T-helper 9 cell (primary cell): ENCODE measurements around the gene DCDC2C.

ENCODE experiments used
- DNase-seq: peaks from one replicate; pipeline ENCODE4 v3.0.0-alpha.2; 2020

DCDC2C gene

DNA sequence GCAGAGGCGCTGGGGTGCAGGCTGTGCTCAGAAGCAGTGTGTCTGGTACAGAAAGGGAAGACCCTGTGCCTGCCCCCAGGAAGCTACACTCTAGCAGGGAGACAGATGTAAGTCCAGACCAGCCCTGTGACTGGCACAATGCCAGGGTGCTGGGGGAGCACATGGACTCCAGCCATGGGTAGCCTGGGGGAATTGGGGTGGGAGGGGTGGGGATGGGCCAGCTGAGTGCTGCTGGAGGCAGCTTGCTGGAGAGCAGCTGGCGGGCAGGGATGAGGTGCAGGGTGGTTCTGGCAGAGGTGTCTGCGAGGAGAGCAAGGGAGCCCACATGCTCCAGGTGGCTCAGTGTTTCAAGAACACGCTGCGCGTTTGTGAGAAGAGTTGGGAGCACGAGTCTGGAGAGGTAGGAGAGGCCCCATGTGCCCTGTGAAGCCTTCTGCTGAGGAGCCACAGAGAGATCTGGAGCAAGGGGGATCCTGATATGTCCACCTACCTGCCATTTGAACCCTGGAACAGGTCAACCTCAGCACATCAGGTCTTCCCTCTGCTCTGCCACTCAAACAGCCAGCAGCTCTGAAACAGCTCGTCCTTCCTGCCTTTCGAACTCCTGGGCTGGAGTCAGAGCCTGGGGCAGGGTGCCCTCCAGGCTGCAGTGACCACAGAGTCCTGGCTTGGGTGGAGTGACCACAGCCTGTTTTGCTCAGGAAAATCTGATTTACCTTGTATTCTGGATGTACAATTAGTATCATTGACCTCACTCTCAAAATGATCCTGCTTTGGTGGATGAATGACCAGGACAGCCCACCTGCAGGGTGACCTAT, 30.3 kb upstream of the DCDC2C start:
- DNase-seq, result no peak

GRCh38 chr2:3674066-3674845, 29.1 kb upstream of the DCDC2C start:
- no peak for DNase-seq

- DNase-seq, result no peak
These were observed 27.7 kb upstream of the DCDC2C start for GRCh38 chr2:3675687-3676086.

DNA sequence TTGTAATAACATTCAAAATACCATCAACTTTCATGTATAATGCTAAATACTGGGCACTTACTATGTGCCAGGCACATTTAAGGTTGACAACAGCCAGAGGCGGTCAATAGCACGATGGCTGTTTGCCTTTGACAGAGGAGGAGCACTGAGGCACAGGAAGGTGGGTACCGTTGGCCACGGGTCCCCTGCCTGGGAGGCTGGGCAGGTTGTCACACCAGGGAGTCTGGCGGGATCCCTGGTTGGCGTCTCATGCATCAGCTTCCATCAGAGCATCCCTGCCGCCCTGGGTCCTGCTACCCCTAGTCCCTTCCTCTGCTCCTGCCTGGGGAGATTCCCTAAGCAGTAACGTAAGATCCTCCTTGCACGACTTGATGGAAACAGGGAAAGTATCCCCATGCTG, 25.9 kb upstream of the DCDC2C start:
- no peak for DNase-seq

DNA sequence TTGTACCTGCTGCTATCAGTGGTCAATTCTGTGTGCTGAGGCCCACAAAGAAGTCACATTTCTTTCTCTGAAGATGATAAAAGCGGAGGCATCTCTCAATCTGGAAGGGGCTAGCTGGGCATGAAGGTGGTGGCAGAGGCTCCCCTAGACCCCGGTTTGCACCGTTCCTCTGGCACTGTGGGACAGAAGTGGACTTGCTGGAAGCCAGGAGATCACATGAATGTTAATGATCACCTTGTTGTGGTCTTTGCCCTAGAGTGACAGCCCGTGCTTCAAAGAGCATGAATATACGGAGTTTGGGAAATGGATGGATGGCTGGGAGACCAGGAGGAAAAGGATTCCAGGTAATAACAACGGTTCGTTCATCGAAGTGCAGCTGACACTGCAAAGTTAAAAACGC, 25.2 kb upstream of the DCDC2C start:
- DNase-seq, result no peak

DNA sequence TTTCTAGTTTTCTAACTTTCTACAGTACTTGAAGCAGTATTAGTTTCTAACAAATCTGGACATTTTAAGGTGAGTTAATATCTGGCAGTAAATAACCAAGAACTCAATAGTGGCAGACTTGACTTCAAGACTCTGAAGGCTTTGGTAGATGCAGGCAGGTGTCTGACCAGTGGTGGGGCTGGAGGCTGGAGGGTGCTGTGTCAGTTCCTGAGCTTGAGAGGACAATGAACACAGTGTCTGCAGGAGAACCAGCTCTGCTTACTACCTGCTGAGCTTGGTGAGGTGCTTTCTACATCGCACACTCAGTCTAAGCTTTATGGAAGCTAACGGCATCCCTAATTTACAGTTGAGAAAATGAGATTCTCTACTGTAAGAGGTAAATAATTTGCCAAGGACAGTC, 24.2 kb upstream of the DCDC2C start:
- DNase-seq, result no peak

DNA sequence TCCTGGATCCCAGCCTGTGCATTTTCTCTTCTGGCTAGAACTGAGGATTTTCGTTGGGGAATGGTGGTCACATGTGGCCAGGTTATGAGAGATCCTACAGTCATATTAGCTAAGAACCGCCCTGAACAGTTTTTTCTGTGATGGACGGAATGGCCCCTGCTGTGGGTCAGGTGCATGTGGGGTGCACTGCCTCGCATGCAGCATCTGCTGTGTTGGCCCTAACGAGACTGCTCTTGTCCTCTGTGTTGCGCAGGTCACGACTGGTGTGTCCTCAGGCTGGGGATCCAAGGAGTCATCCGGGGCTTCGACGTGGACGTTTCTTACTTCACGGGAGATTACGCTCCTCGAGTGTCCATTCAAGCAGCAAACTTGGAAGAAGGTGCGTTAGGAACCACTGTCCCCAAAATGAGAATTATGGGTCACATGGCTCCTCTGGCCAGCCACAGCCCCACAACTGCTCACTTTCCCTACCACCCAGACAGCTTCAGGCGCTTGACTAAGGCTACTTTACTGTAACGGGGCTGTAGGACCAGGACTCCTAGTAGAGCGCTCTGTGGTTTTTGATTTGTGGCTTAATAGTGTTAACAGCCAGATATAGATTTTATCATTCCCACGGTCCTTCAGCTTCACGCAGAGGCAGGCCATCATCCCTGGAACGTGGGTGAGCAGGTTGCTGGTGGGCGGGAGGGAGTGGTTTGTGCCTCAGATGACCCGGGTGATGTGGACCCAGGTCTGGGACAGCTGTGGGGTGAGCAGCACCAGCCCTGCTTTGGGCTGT, 23.6 kb upstream of the DCDC2C start:
- no peak for DNase-seq

DNA sequence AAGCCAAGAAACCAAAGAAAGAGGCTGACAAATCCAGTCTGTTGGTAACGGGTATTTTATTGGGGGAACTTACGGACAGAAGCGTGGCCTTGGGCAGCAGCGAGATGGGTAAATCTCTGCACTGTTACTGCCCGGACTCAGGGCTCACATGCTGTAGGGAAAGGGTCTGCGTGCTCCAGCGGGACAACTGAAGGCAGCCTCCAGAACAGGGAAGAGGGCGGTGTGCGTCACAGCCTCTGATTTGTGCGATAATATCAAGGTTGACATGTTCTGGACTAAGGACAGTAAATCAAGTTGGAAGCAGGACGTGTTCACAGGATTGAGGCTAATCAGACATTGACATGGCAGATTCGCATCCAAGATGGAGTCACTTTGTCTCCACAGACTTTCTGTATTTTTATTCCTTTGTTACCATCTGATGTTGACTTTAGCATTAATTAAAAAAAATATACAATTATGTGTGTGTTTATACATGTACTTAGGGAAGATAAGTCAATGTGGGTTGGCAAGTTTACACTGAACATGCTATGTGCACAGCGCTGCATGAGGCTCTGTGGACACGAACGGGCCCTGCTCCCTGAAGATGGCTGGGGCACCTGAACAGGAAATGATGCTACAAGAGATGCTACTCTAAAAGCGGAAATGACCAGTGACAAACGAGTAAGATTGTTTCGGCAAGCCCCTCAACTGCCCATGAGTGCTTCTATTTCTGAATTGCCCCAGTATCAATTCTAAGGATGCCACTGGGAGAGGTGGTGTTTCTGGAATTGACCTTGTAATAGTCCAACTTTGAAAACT, 22.6 kb upstream of the DCDC2C start:
- DNase-seq, result no peak

DNA sequence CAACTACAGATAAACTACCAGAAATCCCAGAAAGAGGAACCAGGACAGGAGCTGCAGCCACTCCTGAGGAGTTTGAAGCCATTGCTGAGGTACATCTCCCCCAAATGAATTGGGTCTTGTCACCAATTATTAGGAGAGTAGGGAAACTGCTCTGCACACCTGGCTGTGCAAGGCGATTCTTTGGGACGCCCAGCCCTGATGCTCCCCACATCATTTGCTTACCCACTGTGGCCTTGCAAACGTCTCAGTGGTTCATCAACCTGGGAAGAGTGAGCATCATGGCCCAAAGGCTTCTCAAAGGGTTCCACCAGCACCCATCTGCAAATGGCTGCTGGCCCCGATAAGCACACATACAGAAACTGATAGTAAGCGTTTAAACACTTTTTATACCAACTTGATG, 21.8 kb upstream of the DCDC2C start:
- no peak for DNase-seq

DNA sequence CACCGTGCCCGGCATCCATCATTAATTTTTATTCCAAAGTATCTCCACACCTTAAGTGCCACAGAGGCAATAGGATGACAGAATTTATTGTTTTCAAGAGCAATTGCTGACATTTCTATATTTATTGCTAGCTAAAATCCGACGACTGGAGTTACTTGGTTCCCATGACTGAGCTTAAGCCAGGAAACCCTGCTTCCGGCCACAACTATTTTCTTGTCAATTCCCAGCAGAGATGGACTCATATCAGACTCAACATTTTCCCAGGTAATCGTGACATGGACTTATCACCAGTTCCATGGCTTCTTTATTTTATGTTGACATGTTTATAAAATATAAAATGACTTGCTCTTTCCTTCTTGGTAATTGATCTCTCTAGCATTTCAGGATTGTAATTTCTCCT, 20.6 kb upstream of the DCDC2C start:
- no peak for DNase-seq

- no peak for DNase-seq
These were observed 19.5 kb upstream of the DCDC2C start for GRCh38 chr2:3683748-3684454.

- DNase-seq, result no peak
These were observed 13.2 kb upstream of the DCDC2C start for GRCh38 chr2:3689998-3690748.

DNA sequence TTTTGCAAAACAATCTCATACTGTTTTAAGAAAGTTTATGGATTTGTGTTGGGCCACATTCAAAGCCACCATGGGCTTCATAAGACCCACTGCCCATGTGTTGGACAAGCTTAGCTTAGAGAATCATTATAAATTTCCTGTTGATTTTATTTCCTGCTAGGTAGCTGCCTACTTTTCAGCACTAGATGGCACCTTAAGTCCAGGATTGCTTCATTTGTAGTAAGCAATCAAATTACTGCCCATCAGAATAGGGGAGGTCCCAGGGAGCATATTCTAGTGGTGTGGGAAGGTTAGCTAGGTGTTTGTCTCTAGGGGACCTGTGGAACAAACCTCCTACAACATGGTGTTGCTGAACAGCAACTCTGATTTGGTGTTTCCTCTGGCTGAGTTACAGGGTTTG, 11.0 kb upstream of the DCDC2C start:
- DNase-seq, result no peak

DNA sequence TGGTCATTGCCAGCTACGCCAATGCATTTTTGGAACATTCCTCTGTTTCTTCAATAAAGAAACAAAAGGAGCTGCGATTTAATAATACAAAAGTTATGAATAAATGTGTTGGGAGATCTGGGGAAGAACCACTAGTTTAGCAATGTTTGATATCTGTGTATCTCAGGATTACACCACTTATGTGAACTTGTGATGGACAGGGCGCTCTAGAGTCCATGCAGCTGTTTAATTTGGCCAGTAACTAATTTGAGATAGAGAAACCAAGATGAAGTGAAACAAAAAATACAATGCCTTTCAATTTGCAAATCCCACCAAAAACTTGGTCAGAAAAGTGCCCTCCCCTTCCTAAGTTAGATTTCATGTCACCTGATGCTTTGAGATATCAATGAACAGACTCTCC, 6.8 kb upstream of the DCDC2C start:
- DNase-seq, result no peak

DNA sequence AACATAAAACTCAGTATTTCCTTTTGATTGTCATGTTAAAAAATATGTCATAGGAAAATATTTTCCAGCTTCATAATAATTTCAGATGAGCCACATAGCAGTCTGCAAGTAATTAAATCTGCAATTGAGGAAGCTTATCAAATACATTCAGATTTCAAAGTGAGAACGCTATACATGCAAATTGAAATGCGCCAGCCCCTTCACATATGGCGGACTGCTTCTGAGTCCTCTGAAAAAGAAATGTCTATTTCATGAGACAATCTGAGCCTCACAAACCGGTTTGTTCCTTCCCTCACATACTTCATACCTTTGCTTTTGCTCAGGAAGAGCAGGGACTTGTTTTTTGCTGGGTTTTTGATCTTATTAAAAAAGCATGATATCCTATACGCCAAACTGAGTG, 2.3 kb upstream of the DCDC2C start:
- no peak for DNase-seq

DNA sequence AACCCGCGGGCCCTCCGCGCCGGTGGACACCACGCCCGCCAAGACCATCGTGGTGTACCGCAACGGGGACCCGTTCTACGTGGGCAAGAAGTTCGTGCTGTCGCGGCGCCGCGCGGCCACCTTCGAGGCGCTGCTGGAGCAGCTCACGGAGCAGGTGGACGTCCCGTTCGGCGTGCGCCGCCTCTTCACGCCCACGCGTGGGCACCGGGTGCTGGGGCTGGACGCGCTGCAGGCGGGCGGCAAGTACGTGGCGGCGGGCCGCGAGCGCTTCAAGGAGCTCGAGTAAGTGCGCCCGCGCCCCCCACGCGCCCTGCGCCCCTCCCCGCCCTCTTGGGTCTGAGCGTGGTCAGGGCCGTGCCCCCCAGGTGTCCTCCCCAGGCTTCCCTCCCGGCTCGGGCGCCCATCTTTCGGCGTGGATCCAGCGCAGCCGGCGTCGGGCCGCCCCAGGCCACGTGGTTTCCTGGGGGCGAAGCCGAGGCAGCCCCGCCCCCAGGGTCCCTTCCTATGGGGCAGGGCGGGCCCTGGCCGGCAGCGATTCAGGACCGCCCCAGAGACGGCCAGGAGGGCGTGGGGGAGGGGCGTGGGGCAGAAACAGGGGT, 481 bp downstream of the DCDC2C start:
- no peak for DNase-seq

- no peak for DNase-seq
These were observed 1.3 kb downstream of the DCDC2C start for GRCh38 chr2:3704692-3705091.

DNA sequence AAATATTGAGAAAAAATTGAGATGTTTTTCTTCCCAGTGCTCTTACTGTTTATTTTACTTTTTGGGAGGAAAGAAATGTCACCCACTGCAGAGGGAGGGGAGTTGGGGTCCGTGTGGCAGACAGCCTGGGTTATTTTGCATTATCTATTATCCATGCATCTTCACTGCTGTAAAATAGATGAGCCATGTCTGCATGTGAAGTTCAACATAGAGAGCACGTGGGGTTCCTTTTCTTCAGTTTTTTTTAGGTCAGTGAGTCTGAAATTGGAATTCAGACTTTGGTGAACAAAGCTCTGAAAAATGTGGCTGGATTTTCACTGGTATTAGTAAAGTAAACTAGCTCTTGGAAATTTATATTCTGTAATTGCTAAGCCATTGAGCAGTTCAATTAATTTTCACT, 2.4 kb downstream of the DCDC2C start:
- DNase-seq, result no peak

DNA sequence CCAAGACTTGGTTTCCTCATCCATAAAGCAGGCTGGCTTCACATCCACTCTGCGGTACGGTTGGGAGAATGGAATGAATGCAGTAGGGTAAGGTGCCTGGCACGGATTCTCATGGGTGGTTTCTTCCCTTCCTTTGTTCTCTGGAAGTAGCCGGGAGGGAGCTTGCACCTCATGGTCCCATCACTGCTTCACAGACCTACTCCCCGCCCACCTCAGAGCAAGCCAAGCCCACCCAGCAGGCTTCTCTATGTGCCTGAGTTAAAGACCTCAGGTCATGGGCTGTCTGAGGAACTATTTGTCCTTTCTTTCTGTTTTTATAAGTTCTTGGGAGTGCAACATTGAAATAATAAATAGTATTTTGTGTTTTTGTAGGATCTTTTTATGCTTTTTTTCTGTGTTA, 3.5 kb downstream of the DCDC2C start:
- no peak for DNase-seq

GRCh38 chr2:3708576-3708975, 5.2 kb downstream of the DCDC2C start:
- no peak for DNase-seq

DNA sequence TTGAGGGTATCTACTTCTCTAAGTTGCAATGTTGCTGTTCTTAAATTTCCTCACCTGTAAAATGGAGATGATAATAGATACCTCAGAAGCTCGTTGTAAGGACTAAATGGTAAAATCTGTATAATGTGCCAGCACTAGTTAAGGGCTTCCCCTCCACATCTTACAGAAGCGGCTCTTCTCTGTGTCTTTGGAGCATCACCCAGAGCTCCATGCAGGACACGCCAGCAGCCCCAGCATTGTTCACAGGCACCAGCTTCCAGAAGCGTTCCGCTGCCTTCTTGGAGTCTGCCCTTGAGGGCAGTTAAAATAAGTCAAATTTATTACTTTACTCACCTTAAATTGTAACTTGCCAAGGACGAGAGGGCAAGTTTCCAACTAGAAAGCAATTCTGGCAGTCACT, 5.8 kb downstream of the DCDC2C start:
- DNase-seq, result no peak
